Neural progenitor cell (in vitro differentiated cells): Measurements from ENCODE around the gene TANK. TPM values are rescaled to one million over a fixed set of nuclear protein-coding genes. Genes with fewer than 3 reads are reported as not detected.
"Not testable (repeated sequence)": the region's sequence is repeated elsewhere in the genome, so short reads cannot be mapped to it uniquely, and the experiment has no call there.

Source experiments
- DNase-seq: peaks from one replicate; pipeline ENCODE4 v3.0.0-alpha.2; 2016; ENCODE audit warnings: low spot score
- H2AFZ ChIP-seq: fragments of 200-600 bp; sonication (generic); replicated peaks from 2 replicates; pipeline ENCODE4 v1.6.1; 2016; ENCODE audit warnings: antibody characterized with exemption
- H3F3A ChIP-seq: fragments of 200-600 bp; sonication (generic); 2 replicates; pipeline ENCODE4 v1.6.1; 2016; ENCODE audit warnings: antibody characterized with exemption, low read depth
- H3K27ac ChIP-seq: fragments of 200-600 bp; sonication (generic); 2 replicates; pipeline ENCODE4 v1.5.1; 2016; ENCODE audit warnings: mild to moderate bottlenecking
- H3K27me3 ChIP-seq: fragments of 200-600 bp; sonication (generic); 2 replicates; pipeline ENCODE4 v1.6.1; 2016; ENCODE audit warnings: mild to moderate bottlenecking, moderate library complexity
- H3K36me3 ChIP-seq: fragments of 200-600 bp; sonication (generic); 2 replicates; pipeline ENCODE4 v1.5.1; 2016
- H3K4me1 ChIP-seq: fragments of 200-600 bp; sonication (generic); 2 replicates; pipeline ENCODE4 v1.6.1; 2016; ENCODE audit warnings: mixed run types
- H3K4me2 ChIP-seq: fragments of 200-600 bp; sonication (generic); 2 replicates; pipeline ENCODE4 v1.6.1; 2016
- H3K4me3 ChIP-seq: fragments of 200-600 bp; sonication (generic); 2 replicates; pipeline ENCODE4 v1.5.1; 2016
- H3K79me2 ChIP-seq: fragments of 200-600 bp; sonication (generic); 2 replicates; pipeline ENCODE4 v1.6.1; 2016; ENCODE audit warnings: low read depth
- H3K9ac ChIP-seq: fragments of 200-600 bp; sonication (generic); 2 replicates; pipeline ENCODE4 v1.6.1; 2016
- H3K9me3 ChIP-seq: fragments of 200-600 bp; sonication (generic); 2 replicates; pipeline ENCODE4 v1.5.1; 2016; ENCODE audit warnings: low read depth
- H4K20me1 ChIP-seq: fragments of 200-600 bp; sonication (generic); 2 replicates; pipeline ENCODE4 v1.6.1; 2016; ENCODE audit warnings: low read depth
- H3K27ac Mint-ChIP-seq: 3 replicates; pipeline ENCODE4 v1.8.0; 2021; ENCODE audit warnings: mixed read lengths
- H3K27me3 Mint-ChIP-seq: 2 replicates; pipeline ENCODE4 v1.8.0; 2022; ENCODE audit warnings: low read depth, mild to moderate bottlenecking, inconsistent platforms, moderate library complexity, mixed read lengths; ENCODE audit not compliant: insufficient read depth
- H3K36me3 Mint-ChIP-seq: 3 replicates; pipeline ENCODE4 v1.8.0; 2021; ENCODE audit warnings: mixed read lengths
- H3K4me1 Mint-ChIP-seq: 3 replicates; pipeline ENCODE4 v1.8.0; 2021; ENCODE audit warnings: mixed read lengths
- H3K4me3 Mint-ChIP-seq: 3 replicates; pipeline ENCODE4 v1.8.0; 2021; ENCODE audit warnings: mild to moderate bottlenecking, moderate library complexity, mixed read lengths
- H3K9me3 Mint-ChIP-seq: 3 replicates; pipeline ENCODE4 v1.8.0; 2020; ENCODE audit warnings: mixed read lengths
- CTCF ChIP-seq: fragments of 200-600 bp; sonication (generic); IDR thresholded peaks from 2 replicates; pipeline ENCODE4 v1.5.1; 2017; ENCODE audit warnings: antibody characterized with exemption, mild to moderate bottlenecking
- EZH2 ChIP-seq: fragments of 200-600 bp; sonication (generic); IDR thresholded peaks from 2 replicates; pipeline ENCODE4 v1.6.1; 2017; ENCODE audit warnings: antibody characterized with exemption, mild to moderate bottlenecking, moderate library complexity
- EZH2phosphoT487 ChIP-seq: fragments of 200-600 bp; sonication (generic); IDR thresholded peaks from 2 replicates; pipeline ENCODE4 v1.6.1; 2017; ENCODE audit warnings: antibody characterized with exemption
- total RNA-seq: library from RNA; depleted of rRNA; stranded (reverse); fragments of >200 nt; gene quantifications from 2 replicates; pipeline ENCODE4 v1.2.3, GENCODE V29; 2015; ENCODE audit warnings: low replicate concordance

TANK gene
- total RNA-seq, 1 donor from 2014 or later = 43.5 TPM

GRCh38 chr2:161265874-161266273 lies 105.6 kb downstream of the TANK start:
- Histone ChIP-seq H3K79me2 (no peaks in the 10 kb centered on the region), H3K4me1 (no peaks in the 10 kb centered on the region), H3K27me3 (no peaks in the 10 kb centered on the region), H3K4me2 (no peak overlapping the region), H2AFZ (peak overlapping the region; percentile 6), H3F3A (no peaks in the 10 kb centered on the region), H3K9me3 (no peaks in the 10 kb centered on the region), H4K20me1 (no peaks in the 10 kb centered on the region), H3K36me3 (no peaks in the 10 kb centered on the region), H3K9ac (no peak overlapping the region), H3K4me3 (no peak overlapping the region), H3K27ac (no peak overlapping the region)
- Mint-ChIP-seq H3K27me3 (no peaks in the 10 kb centered on the region), H3K27ac (no peak overlapping the region), H3K36me3 (no peaks in the 10 kb centered on the region), H3K9me3 (no peaks in the 10 kb centered on the region), H3K4me3 (no peak overlapping the region), H3K4me1 (no peaks in the 10 kb centered on the region)
- TF ChIP-seq EZH2phosphoT487 (no peak), CTCF (no peak), EZH2 (no peak)
- DNase-seq = no peak

- Mint-ChIP-seq H3K27me3 (no peaks in the 10 kb centered on the region), H3K36me3 (no peaks in the 10 kb centered on the region), H3K4me3 (no peak overlapping the region), H3K4me1 (no peaks in the 10 kb centered on the region), H3K27ac (no peak overlapping the region), H3K9me3 (no peaks in the 10 kb centered on the region)
- Histone ChIP-seq H3K9me3 (no peaks in the 10 kb centered on the region), H3K27me3 (no peaks in the 10 kb centered on the region), H2AFZ (no peak overlapping the region), H3K27ac (no peak overlapping the region), H3K4me2 (no peak overlapping the region), H3K36me3 (no peaks in the 10 kb centered on the region), H3K4me3 (no peak overlapping the region), H4K20me1 (no peaks in the 10 kb centered on the region), H3K79me2 (no peaks in the 10 kb centered on the region), H3K9ac (no peak overlapping the region), H3F3A (no peaks in the 10 kb centered on the region), H3K4me1 (no peaks in the 10 kb centered on the region)
- TF ChIP-seq EZH2 = no peak
- TF ChIP-seq EZH2phosphoT487 = no peak
- no peak for TF ChIP-seq CTCF
- no peak for DNase-seq
Observed at GRCh38 chr2:161269111-161269510, 108.9 kb downstream of the TANK start.

DNA sequence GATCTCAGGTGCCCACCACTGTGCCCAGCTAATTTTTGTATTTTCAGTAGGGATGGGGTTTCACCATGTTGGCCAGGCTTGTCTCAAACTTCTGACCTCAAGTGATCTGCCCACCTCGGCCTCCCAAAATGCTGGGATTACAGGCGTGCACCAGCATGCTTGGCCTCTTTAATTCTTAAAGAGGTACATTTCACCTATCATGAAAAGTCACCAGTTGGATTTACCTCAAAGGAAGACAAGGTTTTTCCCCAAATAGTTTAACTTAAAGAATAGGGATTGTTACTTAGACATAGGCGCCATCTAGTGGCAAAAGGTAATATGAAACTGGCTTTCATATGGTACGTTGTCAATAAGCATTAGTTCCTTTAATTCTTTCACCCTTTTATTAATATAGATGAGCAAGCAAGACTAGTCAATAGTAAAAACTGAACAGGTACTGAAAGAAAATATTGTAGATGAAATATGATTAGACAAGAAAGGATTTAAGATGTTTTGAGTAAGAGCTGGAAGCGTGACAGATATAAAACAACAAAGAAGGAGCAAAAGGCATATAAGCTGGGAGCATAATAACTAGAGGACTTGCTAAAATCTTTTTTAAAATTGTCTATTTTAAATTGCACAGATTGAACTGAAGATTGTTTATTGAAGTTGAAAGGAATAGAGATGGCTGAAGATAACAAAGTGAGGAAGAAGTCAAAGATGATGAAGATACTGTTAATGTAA lies 113.0 kb downstream of the TANK start:
- H3K9ac ChIP-seq = no peak overlapping the region
- no peaks in the 10 kb centered on the region for H3K4me1 Mint-ChIP-seq
- no peak overlapping the region for H3K27ac ChIP-seq
- no peak overlapping the region for H3K4me3 ChIP-seq
- peaks cover 2% of the 10 kb centered on the region for H3K27me3 Mint-ChIP-seq
- H3K27me3 ChIP-seq = no peaks in the 10 kb centered on the region
- DNase-seq = peak; percentile 83
- H3K9me3 ChIP-seq = no peaks in the 10 kb centered on the region
- no peaks in the 10 kb centered on the region for H3F3A ChIP-seq
- H3K4me3 Mint-ChIP-seq = no peak overlapping the region
- H3K36me3 Mint-ChIP-seq = no peaks in the 10 kb centered on the region
- no peaks in the 10 kb centered on the region for H3K9me3 Mint-ChIP-seq
- no peak overlapping the region for H3K4me2 ChIP-seq
- no peaks in the 10 kb centered on the region for H3K4me1 ChIP-seq
- H3K36me3 ChIP-seq = no peaks in the 10 kb centered on the region
- H4K20me1 ChIP-seq = no peaks in the 10 kb centered on the region
- H2AFZ ChIP-seq = no peak overlapping the region
- TF ChIP-seq EZH2 = no peak
- TF ChIP-seq CTCF = peak; percentile 89
- H3K27ac Mint-ChIP-seq = no peak overlapping the region
- no peaks in the 10 kb centered on the region for H3K79me2 ChIP-seq

- H3K36me3 Mint-ChIP-seq = not testable (repeated sequence)
Observed at GRCh38 chr2:161278564-161279229, 118.5 kb downstream of the TANK start.

DNA sequence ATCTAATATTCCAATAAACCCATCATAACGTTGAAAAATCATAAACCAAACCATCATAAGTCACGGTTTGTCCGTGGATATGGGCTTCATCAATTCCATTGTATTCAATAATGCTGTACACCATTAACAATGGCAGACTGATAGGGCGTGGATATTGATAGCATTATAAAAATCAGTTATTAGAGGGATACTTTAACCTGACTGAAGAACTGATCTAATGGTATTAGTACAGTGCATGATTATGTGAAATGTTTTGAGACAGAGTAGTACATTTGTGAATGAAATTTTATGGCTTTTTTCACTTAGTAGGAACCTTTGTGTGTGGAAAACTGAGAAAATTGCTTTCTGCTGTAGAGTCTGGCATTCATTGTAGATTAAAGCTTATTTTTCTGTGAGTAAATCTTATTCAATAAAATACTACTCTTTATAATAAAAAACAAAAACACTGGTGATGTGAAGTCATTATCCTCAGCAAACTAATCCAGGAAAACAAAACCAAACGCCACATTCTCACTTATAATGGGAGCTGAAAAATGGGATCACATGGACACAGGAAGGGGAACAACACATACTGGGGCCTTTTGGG lies 119.1 kb downstream of the TANK start:
- H2AFZ ChIP-seq, H3K27me3 ChIP-seq, H3K36me3 Mint-ChIP-seq, H3K9me3 Mint-ChIP-seq, H3F3A ChIP-seq, H3K4me3 ChIP-seq, H3K4me1 ChIP-seq, H3K9me3 ChIP-seq, H3K27me3 Mint-ChIP-seq, H3K9ac ChIP-seq, H3K27ac Mint-ChIP-seq, H3K36me3 ChIP-seq, H3K4me2 ChIP-seq, DNase-seq, H3K27ac ChIP-seq, H4K20me1 ChIP-seq, H3K4me3 Mint-ChIP-seq, H3K79me2 ChIP-seq, H3K4me1 Mint-ChIP-seq: not testable (repeated sequence)

More at GRCh38 chr2:161278564-161279229, 118.5 kb downstream of the TANK start:
- DNase-seq = peak; percentile 23
- H3K9me3 Mint-ChIP-seq, H3K4me1 Mint-ChIP-seq, H3K27me3 ChIP-seq, H3K4me3 Mint-ChIP-seq, H2AFZ ChIP-seq, H3K27me3 Mint-ChIP-seq, H3K27ac Mint-ChIP-seq, H3K79me2 ChIP-seq, H3K27ac ChIP-seq, H3F3A ChIP-seq, H3K4me3 ChIP-seq, H3K36me3 ChIP-seq, H3K4me1 ChIP-seq, H4K20me1 ChIP-seq, H3K9ac ChIP-seq, H3K9me3 ChIP-seq, H3K4me2 ChIP-seq: not testable (repeated sequence)
